ENCODE results near the gene CLCN6.
A peak's percentile ranks its signal among the peaks of the same experiment; 100 is the strongest.

Gene CLCN6

DNA sequence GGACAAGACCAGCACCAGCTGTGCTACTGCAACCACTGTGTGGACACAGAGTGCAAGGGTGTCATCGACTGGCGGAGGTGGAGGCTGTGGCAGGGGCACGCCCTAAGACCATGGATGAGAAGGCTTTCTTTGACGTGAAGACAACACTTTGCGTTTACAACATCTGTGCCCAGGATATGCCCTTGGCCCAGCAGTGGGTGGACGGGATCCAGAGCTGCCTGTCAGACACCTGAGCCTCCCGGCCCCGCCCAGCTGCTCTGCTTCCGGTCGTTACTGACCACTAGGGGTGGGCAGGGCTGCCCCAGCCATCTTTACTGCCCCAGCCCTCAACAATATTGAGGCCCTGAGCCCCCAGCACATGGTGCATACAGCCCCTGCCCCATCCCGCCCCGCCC is 74.2 kb downstream of the CLCN6 start:
- DNase-seq (ENCODE audit: low spot score), result no peak

GRCh38 chr1:11880911-11881748 is 75.1 kb downstream of the CLCN6 start:
- peak; percentile 56 for DNase-seq (ENCODE audit: low spot score)

DNA sequence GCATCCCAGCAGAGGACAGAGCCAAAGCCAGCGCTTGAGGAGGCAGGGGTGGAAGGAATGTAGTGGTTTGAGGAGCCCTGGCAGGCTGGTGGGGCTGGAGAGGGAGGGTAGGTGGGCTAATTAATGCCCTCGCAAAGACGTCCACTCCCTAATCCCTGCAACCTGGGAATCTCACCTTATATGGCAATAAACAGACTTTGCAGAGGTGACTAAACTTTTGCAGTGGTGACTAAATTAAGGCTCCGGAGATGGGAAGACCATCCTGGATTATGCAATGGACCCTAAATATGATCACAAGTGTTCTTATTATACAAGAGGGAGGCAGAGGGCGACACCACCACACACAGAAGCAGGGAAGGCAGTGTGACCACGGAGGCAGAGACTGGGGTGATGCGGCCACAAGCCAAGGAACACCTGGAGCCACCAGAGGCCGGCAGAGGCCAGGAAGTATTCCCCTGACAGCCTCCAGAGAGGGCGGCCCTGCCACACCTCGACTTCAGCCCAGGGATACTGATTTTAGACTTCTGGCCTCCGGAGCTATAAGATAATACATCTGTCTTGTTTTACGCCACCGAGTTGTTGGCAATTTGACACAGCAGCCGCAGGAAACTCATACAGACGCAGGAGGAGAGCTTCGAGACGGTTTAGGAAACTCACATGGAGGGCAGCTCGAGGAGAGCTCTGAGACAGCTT is 75.9 kb downstream of the CLCN6 start:
- DNase-seq (ENCODE audit: low spot score), result no peak

DNA sequence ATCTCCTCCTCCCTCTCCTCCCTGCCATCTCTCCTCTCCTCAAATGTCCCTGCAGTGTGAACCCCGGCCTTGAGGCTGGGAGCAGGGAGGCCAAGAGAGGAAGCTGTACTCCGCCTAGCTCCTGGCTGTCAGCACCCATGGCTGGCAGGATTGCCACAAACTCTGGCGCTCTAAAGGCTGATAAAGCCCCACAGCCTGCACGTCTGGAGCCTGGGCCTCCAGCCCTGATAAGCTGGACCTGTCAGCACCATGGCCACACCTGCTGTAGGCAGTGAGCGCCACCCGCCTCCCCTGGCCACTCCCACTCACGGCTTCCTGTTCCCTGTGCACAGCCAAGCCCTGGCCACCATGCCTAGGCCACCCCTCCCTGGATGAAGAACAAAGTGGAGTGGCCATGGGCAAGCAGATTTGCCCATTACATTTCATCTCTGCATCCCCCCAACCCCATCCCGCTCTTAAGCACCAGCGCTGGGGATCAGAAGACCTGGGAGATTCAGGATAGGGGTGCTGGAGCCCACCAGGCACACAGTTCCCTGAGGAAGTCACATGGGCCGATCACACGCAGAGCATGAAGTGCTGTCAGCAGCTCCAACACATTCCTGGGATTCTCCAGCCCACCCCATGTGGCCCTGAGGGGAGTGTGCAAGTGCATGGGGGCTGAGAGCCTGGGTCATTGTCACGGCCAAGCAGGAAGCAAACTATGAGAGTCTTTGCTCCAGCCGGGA is 77.0 kb downstream of the CLCN6 start:
- DNase-seq (ENCODE audit: low spot score), result no peak

DNA sequence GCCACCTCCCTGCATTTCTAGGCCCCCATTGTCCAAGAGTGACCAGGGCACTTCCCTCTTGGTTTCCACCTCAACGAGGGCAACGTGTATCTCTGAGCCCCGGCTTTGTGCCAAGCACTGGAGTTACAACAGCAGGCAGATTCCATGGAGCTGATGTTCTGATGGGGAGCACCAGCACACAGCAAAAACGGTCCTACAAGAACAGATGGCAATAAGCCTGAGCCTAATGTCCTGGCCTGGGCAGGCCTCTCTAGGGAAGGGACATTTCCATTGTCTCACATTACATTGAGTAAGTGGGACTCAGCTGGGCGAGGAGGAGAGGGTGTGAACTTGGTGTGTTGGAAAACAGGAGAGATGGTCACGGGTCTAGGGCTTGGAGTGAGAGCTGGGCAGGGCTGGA is 79.9 kb downstream of the CLCN6 start:
- no peak for DNase-seq (ENCODE audit: low spot score)

DNA sequence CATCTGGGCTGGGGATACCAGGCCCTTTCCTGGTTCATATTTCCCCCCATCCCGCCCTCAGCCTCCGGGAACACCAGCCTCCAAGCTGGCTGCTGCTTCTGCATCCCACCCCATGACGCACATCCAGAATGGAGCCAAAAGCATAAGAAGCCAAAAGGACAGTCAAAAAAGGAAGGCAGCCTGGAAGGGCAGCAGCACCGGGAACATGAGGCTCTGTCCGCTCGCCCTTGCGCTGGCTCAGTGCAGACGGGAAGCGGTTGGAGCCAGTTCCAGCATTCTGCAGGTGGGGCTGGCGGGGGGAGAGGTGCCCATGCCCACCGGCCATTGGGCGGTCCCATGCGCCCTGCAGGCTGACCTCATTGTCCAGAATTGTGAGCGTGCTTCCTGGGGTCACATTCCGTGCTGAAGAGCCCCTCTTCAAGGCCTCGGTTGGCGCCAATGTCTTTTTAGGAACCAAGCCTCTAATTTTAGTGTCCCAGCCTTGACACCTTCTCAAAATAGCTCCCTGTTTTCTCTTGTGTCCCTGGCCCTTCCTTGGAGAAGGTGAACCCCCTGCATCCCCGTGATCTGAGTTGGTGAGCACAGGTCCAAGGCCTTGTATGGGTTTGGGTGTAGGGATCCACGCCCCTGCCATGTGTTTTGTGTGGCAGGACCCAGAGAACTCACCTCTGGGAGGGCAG is 81.1 kb downstream of the CLCN6 start:
- no peak for DNase-seq (ENCODE audit: low spot score)

DNA sequence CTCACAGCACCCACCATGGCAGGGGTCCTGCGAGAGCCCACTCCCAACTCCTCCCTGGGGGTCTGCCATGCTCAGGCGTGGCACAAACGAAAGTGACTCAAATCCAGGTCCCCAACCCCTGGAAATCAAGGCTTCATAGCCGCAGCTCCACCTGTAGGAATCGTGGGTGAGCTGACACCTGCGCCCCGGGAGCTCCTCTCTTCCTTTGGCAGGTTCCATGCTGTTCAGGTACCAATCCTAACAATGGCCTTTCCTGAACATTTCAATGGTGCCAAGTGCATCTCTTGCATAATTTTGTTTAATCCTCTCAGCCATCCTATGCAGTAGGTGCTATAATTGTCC is 81.6 kb downstream of the CLCN6 start:
- DNase-seq (ENCODE audit: low spot score), result no peak

DNA sequence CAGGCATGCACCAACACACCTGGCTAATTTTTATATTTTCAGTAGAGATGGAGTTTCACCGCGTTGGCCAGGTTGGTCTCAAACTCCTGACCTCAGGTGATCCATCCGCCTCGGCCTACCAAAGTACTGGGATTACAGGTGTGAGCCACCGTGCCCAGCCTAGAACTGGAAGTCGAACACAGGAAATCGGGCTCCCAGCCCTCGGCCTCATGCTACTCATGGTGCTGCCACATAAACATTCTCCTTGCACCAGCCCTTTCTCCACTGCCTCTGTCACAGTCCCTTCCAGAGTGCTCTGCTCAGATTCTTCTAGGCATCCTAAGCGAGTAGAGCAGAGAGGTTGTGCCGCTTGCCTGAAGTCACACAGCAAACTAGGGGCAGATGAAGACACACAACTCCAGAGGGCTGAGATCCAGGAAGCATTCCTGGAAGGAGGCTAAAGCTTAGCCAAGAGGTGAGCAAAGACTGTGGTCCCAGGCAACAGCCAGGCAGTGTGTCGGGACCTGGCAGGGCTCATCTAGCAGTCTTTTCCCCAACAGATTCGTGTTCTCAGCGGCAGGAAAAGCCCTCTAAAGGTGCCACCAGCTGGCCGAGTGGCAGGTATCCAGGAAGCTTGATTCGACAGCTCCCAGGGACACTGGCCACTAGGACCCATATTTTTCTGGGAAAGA is 82.3 kb downstream of the CLCN6 start:
- no peak for DNase-seq (ENCODE audit: low spot score)

- no peak for DNase-seq (ENCODE audit: low spot score)
Observed at GRCh38 chr1:11888877-11889208, 82.9 kb downstream of the CLCN6 start.

DNA sequence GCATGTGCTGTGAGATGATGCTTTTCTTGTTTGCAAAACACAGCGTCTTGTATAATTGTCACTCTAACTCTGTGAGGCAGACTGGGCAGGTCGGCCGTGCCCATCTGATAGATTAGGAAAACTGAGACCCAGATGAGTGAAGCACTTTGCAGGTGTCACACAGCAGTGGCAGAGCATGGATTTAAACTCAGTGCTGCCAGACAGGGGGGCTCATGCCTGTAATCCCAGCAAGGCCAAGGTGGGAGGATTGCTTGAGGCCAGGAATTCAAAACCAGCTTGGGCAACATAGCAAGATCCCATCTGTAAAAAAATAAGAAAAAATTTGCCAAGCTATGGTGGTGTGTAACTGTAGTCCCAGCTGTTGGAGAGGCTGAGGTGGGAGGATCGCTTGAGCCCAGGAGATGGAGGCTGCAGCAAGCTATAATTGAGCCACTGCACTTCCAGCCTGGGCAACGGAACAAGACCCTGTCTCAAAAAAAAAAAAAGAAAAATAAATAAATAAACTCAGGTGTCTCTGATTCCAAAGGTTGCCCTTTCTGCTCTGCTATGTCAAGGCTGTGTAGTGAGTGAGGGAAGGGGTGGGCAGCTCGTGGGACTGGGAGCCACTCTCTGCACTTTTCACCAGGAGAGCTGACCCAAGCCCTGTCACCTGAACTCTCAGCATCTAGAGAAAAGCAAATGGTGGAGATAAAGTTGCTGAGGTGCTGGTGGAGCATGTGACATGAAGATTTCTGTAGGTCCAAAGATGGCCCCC is 85.6 kb downstream of the CLCN6 start:
- no peak for DNase-seq (ENCODE audit: low spot score)
